NCI-H187 treated with DMSO at 0.1 percent for 48 hours (cell line): Measurements from ENCODE around the gene PRLHR.

Source experiments
- DNase-seq: peaks from one replicate; lab custom pipeline; 2025; lab: John Stamatoyannopoulos, UW

Gene PRLHR

GRCh38 chr10:118563373-118563890, 32.0 kb downstream of the PRLHR start:
- DNase-seq: no peak

- DNase-seq: no peak
These were observed 32.6 kb downstream of the PRLHR start for GRCh38 chr10:118562851-118563250.

- no peak for DNase-seq
These were observed 37.5 kb downstream of the PRLHR start for GRCh38 chr10:118557946-118558345.

GRCh38 chr10:118551535-118552100, 43.8 kb downstream of the PRLHR start:
- no peak for DNase-seq

- DNase-seq: no peak
These were observed 48.2 kb downstream of the PRLHR start for GRCh38 chr10:118547282-118547681.

- DNase-seq: no peak
These were observed 49.0 kb downstream of the PRLHR start for GRCh38 chr10:118546479-118546878.

- DNase-seq: no peak
These were observed 50.1 kb downstream of the PRLHR start for GRCh38 chr10:118545381-118545780.

- DNase-seq: no peak
These were observed 51.0 kb downstream of the PRLHR start for GRCh38 chr10:118544401-118544948.

GRCh38 chr10:118543714-118544400, 51.6 kb downstream of the PRLHR start:
- DNase-seq: no peak

- no peak for DNase-seq
These were observed 52.7 kb downstream of the PRLHR start for GRCh38 chr10:118542745-118543144.

GRCh38 chr10:118542205-118542604, 53.2 kb downstream of the PRLHR start:
- DNase-seq: no peak

GRCh38 chr10:118541718-118542117, 53.7 kb downstream of the PRLHR start:
- no peak for DNase-seq
